ENCODE results near the gene RPRM. TPM values are rescaled to one million over a fixed set of nuclear protein-coding genes. Genes with fewer than 3 reads are reported as not detected.
"Not testable (repeated sequence)": the region's sequence is repeated elsewhere in the genome, so short reads cannot be mapped to it uniquely, and the experiment has no call there.

The RPRM gene
- total and polyA plus RNA-seq, 4 donors = 0.23 to 1.1 TPM; not detected in 2

DNA sequence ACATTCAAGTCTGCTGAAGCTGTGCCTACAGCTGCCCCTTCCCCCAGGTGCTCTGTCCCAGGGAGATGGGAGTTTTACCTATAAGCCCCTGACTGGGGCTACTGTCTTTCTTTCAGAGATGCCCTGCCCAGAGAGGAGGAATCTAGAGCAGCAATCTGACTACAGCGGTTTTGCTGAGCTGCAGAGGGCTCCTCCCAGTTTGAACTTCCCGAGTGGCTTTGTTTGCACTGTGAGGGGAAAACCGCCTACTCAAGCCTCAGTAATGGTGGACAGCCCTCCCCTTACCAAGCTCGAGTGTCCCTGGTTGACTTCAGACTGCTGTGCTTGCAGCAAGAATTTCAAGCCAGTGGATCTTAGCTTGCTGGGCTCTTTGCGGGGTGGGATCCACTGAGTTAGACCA is 35.9 kb downstream of the RPRM start:
- H3K9me3 ChIP-seq (ENCODE audit: control insufficient read depth, low read length); H3K27me3 ChIP-seq (ENCODE audit: control insufficient read depth in 1 of 2, insufficient read depth in 2 of 2, low read length in 1 of 2); H3K27ac ChIP-seq (ENCODE audit: low read depth in 1 of 2, low read length in 2 of 2); H3K36me3 ChIP-seq (ENCODE audit: control insufficient read depth in 1 of 2, insufficient read depth in 2 of 2, low read length in 1 of 2); H3K4me3 ChIP-seq (ENCODE audit: low read length in 2 of 2); H3K4me1 ChIP-seq (ENCODE audit: control insufficient read depth in 1 of 2, insufficient read depth in 2 of 2, low read length in 2 of 2); ATAC-seq (ENCODE audit: low FRiP score); DNase-seq; intact Hi-C loops (cut with DNase I): not testable (repeated sequence)
- WGBS, 2 donors = 64 to 67% methylated on average over 5 of the region's 5 CpGs

DNA sequence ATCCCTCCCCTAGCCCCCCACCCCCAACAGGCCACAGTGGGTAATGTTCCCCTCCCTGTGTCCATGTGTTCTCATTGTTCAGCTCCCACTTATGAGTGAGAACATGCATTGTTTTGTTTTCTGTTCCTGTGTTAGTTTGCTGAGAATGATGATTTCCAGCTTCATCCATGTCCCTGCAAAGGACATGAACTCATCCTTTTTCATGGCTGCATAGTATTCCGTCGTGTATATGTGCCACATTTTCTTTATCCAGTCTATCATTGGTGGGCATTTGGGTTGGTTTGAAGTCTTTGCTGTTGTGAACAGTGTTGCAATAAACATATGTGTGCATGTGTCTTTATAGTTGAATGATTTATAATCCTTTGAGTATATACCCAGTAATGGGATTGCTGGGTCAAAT is 38.5 kb downstream of the RPRM start:
- H3K27ac ChIP-seq (ENCODE audit: low read depth in 1 of 2, low read length in 2 of 2); H3K36me3 ChIP-seq (ENCODE audit: control insufficient read depth in 1 of 2, insufficient read depth in 2 of 2, low read length in 1 of 2); H3K27me3 ChIP-seq (ENCODE audit: control insufficient read depth in 1 of 2, insufficient read depth in 2 of 2, low read length in 1 of 2); H3K9me3 ChIP-seq (ENCODE audit: control insufficient read depth, low read length); ATAC-seq (ENCODE audit: low FRiP score); DNase-seq; H3K4me3 ChIP-seq (ENCODE audit: low read length in 2 of 2); H3K4me1 ChIP-seq (ENCODE audit: control insufficient read depth in 1 of 2, insufficient read depth in 2 of 2, low read length in 2 of 2); intact Hi-C loops (cut with DNase I): not testable (repeated sequence)
- 82 to 88% methylated on average over 2 of the region's 2 CpGs for WGBS, 2 donors

DNA sequence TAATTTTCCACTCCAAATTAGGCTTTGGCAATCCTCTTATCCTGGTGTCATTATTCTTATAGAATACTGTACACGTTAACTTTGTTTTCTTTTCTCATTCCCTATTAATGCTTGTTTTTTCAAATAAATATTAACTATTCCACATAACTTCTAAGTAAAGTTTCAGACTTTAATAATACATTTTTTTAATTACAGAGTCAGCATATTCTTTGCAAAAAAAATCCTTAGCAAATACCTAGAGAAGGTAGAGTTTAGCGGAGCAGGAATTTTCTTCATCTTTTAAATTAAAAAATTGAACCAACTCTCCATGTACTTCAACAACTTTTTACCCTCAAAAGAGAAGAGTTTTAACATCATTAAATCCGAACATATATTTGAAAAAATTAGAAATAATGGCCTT is 45.2 kb downstream of the RPRM start:
- H3K9me3 ChIP-seq (ENCODE audit: control insufficient read depth, low read length) = no peaks in the 10 kb centered on the region
- H3K27ac ChIP-seq (ENCODE audit: low read depth in 1 of 2, low read length in 2 of 2) = no peak overlapping the region
- DNase-seq (no peak), ATAC-seq (ENCODE audit: low FRiP score) (no peak)
- no peaks in the 10 kb centered on the region for H3K36me3 ChIP-seq (ENCODE audit: control insufficient read depth in 1 of 2, insufficient read depth in 2 of 2, low read length in 1 of 2)
- H3K4me3 ChIP-seq (ENCODE audit: low read length in 2 of 2) = no peak overlapping the region
- no peaks in the 10 kb centered on the region for H3K27me3 ChIP-seq (ENCODE audit: control insufficient read depth in 1 of 2, insufficient read depth in 2 of 2, low read length in 1 of 2)
- no peaks in the 10 kb centered on the region for H3K4me1 ChIP-seq (ENCODE audit: control insufficient read depth in 1 of 2, insufficient read depth in 2 of 2, low read length in 2 of 2)
- WGBS, 2 donors = 64 to 66% methylated on average over 3 of the region's 3 CpGs
- intact Hi-C loops (cut with DNase I) = no loop called here

DNA sequence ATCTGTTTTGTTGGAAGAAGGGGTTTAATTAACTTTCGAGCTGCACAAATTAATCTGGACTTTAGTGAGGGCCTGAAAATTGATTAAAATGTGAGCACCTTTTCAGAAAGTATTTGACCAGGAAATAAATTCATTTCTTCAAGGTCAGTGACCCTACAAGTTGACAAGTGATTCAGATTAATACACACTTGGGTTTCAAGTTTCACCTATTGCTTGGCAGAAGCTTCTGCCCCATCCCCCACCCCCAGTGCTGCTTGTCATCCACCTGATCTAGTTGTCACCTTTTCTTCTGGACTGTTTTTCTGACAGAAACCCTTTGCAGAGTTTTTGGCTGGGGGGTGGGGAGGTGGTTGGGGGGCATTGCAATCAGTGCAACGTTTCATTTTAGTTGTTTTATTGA is 46.2 kb downstream of the RPRM start:
- ATAC-seq (ENCODE audit: low FRiP score) (no peak), DNase-seq (no peak)
- intact Hi-C loops (cut with DNase I) = no loop called here
- no peaks in the 10 kb centered on the region for H3K36me3 ChIP-seq (ENCODE audit: control insufficient read depth in 1 of 2, insufficient read depth in 2 of 2, low read length in 1 of 2)
- H3K9me3 ChIP-seq (ENCODE audit: control insufficient read depth, low read length) = no peaks in the 10 kb centered on the region
- 47 to 54% methylated on average over 2 of the region's 2 CpGs for WGBS, 2 donors
- no peak overlapping the region for H3K4me3 ChIP-seq (ENCODE audit: low read length in 2 of 2)
- H3K4me1 ChIP-seq (ENCODE audit: control insufficient read depth in 1 of 2, insufficient read depth in 2 of 2, low read length in 2 of 2) = no peaks in the 10 kb centered on the region
- no peaks in the 10 kb centered on the region for H3K27me3 ChIP-seq (ENCODE audit: control insufficient read depth in 1 of 2, insufficient read depth in 2 of 2, low read length in 1 of 2)
- H3K27ac ChIP-seq (ENCODE audit: low read depth in 1 of 2, low read length in 2 of 2) = no peak overlapping the region

DNA sequence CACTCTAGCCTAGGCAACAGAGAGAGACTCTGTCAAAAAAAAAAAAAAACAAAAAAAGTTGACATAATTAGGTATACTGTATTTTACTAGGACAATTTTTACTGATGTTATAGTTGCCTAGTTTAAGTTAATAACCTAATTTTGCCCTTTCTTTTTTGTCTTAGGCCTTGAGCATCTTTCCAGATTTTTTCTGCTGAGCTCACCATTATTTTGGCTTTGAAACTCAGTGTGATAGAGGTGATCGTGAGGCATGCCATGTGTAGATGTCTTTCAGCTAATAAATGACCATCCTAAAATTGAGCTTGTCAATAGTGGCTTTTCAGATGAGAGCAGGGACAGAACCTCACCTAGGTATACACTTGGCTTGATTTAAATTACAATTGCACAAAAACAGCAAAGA is 47.4 kb downstream of the RPRM start:
- DNase-seq = no peak
- no peak for ATAC-seq (ENCODE audit: low FRiP score)
- no peaks in the 10 kb centered on the region for H3K4me1 ChIP-seq (ENCODE audit: control insufficient read depth in 1 of 2, insufficient read depth in 2 of 2, low read length in 2 of 2)
- no peak overlapping the region for H3K27ac ChIP-seq (ENCODE audit: low read depth in 1 of 2, low read length in 2 of 2)
- no peaks in the 10 kb centered on the region for H3K9me3 ChIP-seq (ENCODE audit: control insufficient read depth, low read length)
- intact Hi-C loops (cut with DNase I) = no loop called here
- no peaks in the 10 kb centered on the region for H3K36me3 ChIP-seq (ENCODE audit: control insufficient read depth in 1 of 2, insufficient read depth in 2 of 2, low read length in 1 of 2)
- no peak overlapping the region for H3K4me3 ChIP-seq (ENCODE audit: low read length in 2 of 2)
- WGBS, 2 donors = 76 to 83% methylated on average over 1 of the region's 1 CpG
- H3K27me3 ChIP-seq (ENCODE audit: control insufficient read depth in 1 of 2, insufficient read depth in 2 of 2, low read length in 1 of 2) = no peaks in the 10 kb centered on the region

All from aorta (tissue), 5 donors.